ENCODE results near the gene ZNF780B.
A peak's percentile ranks its signal among the peaks of the same experiment; 100 is the strongest.

The ZNF780B gene

GRCh38 chr19:40091205-40092129 is 35.4 kb upstream of the ZNF780B start:
- Mint-ChIP-seq H3K36me3 (ENCODE audit: low read depth) (peaks cover 31% of the 10 kb centered on the region), H3K4me1 (peaks cover 33% of the 10 kb centered on the region), H3K4me3 (peak overlapping the region; percentile 99 to 100 (median 100)), H3K27ac (peak overlapping the region; percentile 94 to 99 (median 98)), H3K27me3 (ENCODE audit: low read depth) (peaks cover 7% of the 10 kb centered on the region), H3K9me3 (peaks cover 29% of the 10 kb centered on the region)
- no peak for TF ChIP-seq CTCF (IDR thresholded peaks at IDR 0.05; ENCODE audit: unreplicated experiment in 3 of 3)

GRCh38 chr19:40090241-40091204 is 34.5 kb upstream of the ZNF780B start, which contains the start of gene ZNF780A:
ZNF780A (minus strand) TSS chr19:40090943; CDS start chr19:40084753, 6,190 bp downstream.
- H3K4me3 Mint-ChIP-seq, result peak within 1 kb of the TSS; percentile 99 to 100 (median 100)
- H3K36me3 Mint-ChIP-seq (ENCODE audit: low read depth), result peaks cover 31% of the 10 kb centered on the region
- TF ChIP-seq CTCF (IDR thresholded peaks at IDR 0.05; ENCODE audit: unreplicated experiment in 3 of 3), result no peak

GRCh38 chr19:40089462-40089861 is 33.4 kb upstream of the ZNF780B start:
- H3K27me3 Mint-ChIP-seq (ENCODE audit: low read depth), result no peaks in the 10 kb centered on the region
- H3K27ac Mint-ChIP-seq, result peak overlapping the region; percentile 94 to 99 (median 98)
- H3K4me3 Mint-ChIP-seq, result peak overlapping the region; percentile 99 to 100 (median 100)
- peaks cover 23% of the 10 kb centered on the region for H3K9me3 Mint-ChIP-seq
- H3K4me1 Mint-ChIP-seq, result peaks cover 33% of the 10 kb centered on the region
- no peak for TF ChIP-seq CTCF (IDR thresholded peaks at IDR 0.05; ENCODE audit: unreplicated experiment in 3 of 3)
- H3K36me3 Mint-ChIP-seq (ENCODE audit: low read depth), result peaks cover 37% of the 10 kb centered on the region

More at GRCh38 chr19:40090241-40091204, 34.5 kb upstream of the ZNF780B start, which contains the start of gene ZNF780A:
- Mint-ChIP-seq H3K9me3 (peaks cover 24% of the 10 kb centered on the region), H3K27ac (peak within 1 kb of the TSS; percentile 94 to 99 (median 98)), H3K4me1 (peaks cover 33% of the 10 kb centered on the region), H3K27me3 (ENCODE audit: low read depth) (peaks cover 5% of the 10 kb centered on the region)

GRCh38 chr19:40088299-40089047 is 32.4 kb upstream of the ZNF780B start:
- Mint-ChIP-seq H3K9me3 (peaks cover 23% of the 10 kb centered on the region), H3K27me3 (ENCODE audit: low read depth) (no peaks in the 10 kb centered on the region), H3K4me3 (peak overlapping the region; percentile 99 to 100 (median 100)), H3K36me3 (ENCODE audit: low read depth) (peaks cover 43% of the 10 kb centered on the region), H3K4me1 (peaks cover 33% of the 10 kb centered on the region), H3K27ac (peak overlapping the region in 1 of 3 experiments; percentile 5)
- no peak for TF ChIP-seq CTCF (IDR thresholded peaks at IDR 0.05; ENCODE audit: unreplicated experiment in 3 of 3)

- no peak for TF ChIP-seq CTCF (IDR thresholded peaks at IDR 0.05; ENCODE audit: unreplicated experiment in 3 of 3)
- Mint-ChIP-seq H3K36me3 (ENCODE audit: low read depth) (peaks cover 72% of the 10 kb centered on the region), H3K9me3 (peaks cover 24% of the 10 kb centered on the region), H3K27ac (no peak overlapping the region), H3K4me1 (peaks cover 21% of the 10 kb centered on the region), H3K27me3 (ENCODE audit: low read depth) (no peaks in the 10 kb centered on the region), H3K4me3 (no peak overlapping the region)
These were observed 28.9 kb upstream of the ZNF780B start for GRCh38 chr19:40084948-40085347.

Data from nephron (organoid).